ENCODE data around the gene DCLRE1B.

Gene DCLRE1B

DNA sequence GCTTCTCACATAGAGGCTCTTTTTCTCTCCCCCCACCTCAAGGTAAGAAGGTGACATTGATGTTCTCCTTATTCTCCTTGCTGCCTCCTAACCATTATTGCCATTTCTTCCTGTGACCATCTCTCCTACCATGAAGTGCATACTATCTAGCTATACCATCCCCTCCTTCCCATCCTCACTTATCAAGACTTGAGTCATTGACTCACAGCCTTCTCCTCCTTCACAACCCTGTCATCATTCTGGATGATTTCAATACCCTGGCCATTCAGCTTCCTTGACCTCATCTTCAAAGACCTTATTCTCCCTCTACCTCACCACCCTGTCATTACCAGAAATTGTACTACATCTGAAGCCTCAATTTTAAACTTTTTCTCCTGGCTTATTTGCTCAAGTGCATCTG, 13.1 kb downstream of the DCLRE1B start:
- no peak for TF ChIP-seq CTCF (IDR thresholded peaks at IDR 0.05; ENCODE audit: low read depth, low read length, missing control alignments)
- H3K4me3 ChIP-seq (ENCODE audit: low read depth, low read length) = no peak overlapping the region
- no peak for DNase-seq (ENCODE audit: low read depth)
- in situ Hi-C loops (cut with HindIII; ENCODE audit: low sequenced_read_pairs) = no loop called here

GRCh38 chr1:113922957-113923356, 17.8 kb downstream of the DCLRE1B start:
- no peak overlapping the region for H3K4me3 ChIP-seq (ENCODE audit: low read depth, low read length)
- in situ Hi-C loops (cut with HindIII; ENCODE audit: low sequenced_read_pairs) = no loop called here
- no peak for DNase-seq (ENCODE audit: low read depth)
- no peak for TF ChIP-seq CTCF (IDR thresholded peaks at IDR 0.05; ENCODE audit: low read depth, low read length, missing control alignments)

DNA sequence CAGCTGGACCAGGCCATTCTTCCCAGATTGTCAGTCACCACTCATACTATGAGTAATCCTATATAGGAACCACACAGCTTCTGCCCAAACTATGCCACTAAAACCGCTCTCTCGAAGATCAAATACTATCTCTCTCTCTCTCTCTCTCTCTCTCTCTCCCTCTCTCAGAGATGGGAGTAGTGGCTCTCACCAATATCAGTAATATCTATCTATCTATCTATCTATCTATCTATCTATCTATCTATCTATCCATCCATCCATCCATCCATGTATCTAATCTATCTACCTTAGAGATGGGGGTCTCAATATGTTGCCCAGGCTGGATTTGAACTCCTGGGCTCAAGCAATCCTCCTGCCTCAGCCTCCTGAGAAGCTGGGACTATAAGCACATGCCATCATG, 19.3 kb downstream of the DCLRE1B start:
- H3K4me3 ChIP-seq (ENCODE audit: low read depth, low read length) = no peak overlapping the region
- in situ Hi-C loops (cut with HindIII; ENCODE audit: low sequenced_read_pairs) = no loop called here
- no peak for TF ChIP-seq CTCF (IDR thresholded peaks at IDR 0.05; ENCODE audit: low read depth, low read length, missing control alignments)
- DNase-seq (ENCODE audit: low read depth) = no peak

DNA sequence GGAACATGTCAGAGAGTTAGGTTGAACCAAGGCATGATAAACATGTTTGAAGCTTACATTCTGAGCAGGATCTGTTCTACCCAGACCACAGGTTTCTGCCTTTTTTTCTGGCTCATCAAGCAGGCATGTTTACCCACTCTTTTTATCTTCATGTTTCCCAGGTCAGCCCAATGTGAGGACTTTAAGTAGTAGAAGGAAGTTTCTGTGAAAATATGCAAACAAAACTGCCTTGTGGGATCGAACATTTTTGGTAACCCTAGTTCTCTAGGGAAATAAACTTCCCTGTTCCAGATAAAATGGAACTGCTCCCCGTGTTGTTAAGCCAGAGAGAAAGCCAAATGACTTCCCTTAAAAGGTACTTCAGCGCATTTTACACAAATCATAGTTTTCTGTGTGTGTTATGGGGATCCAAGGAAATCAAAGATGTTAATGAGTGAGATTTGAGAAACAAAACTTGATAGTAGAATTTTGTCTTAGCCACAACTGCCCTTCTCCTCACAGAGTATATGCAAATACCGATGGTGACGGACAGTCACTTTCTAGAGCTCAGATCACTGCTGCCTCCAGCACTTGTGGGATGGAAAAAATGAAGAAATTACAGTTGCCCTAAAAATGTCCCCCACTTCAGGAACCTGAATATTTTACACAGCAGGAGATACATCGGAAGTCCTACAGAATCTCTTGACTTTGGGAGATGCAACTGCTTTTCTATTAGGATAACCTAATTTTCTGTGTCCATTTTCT, 23.2 kb downstream of the DCLRE1B start:
- H3K4me3 ChIP-seq (ENCODE audit: low read depth, low read length) = peak overlapping the region; percentile 96
- no peak for DNase-seq (ENCODE audit: low read depth)
- no peak for TF ChIP-seq CTCF (IDR thresholded peaks at IDR 0.05; ENCODE audit: low read depth, low read length, missing control alignments)
- in situ Hi-C loops (cut with HindIII; ENCODE audit: low sequenced_read_pairs) = no loop called here

- TF ChIP-seq CTCF (IDR thresholded peaks at IDR 0.05; ENCODE audit: low read depth, low read length, missing control alignments) = no peak
- in situ Hi-C loops (cut with HindIII; ENCODE audit: low sequenced_read_pairs) = no loop called here
- peak within 1 kb of the TSS; percentile 96 for H3K4me3 ChIP-seq (ENCODE audit: low read depth, low read length)
- DNase-seq (ENCODE audit: low read depth) = peak; percentile 65
These were observed 24.0 kb downstream of the DCLRE1B start, which contains the start of gene HIPK1 for GRCh38 chr1:113928941-113929749. HIPK1 (plus strand) TSS chr1:113929324.

- no peak for DNase-seq (ENCODE audit: low read depth)
- H3K4me3 ChIP-seq (ENCODE audit: low read depth, low read length) = peak overlapping the region; percentile 96
- TF ChIP-seq CTCF (IDR thresholded peaks at IDR 0.05; ENCODE audit: low read depth, low read length, missing control alignments) = no peak
- in situ Hi-C loops (cut with HindIII; ENCODE audit: low sequenced_read_pairs) = no loop called here
These were observed 24.8 kb downstream of the DCLRE1B start for GRCh38 chr1:113929750-113930498.
